ENCODE data around the gene ARHGDIG.
"Not testable (repeated sequence)": the region's sequence is repeated elsewhere in the genome, so short reads cannot be mapped to it uniquely, and the experiment has no call there.

The ARHGDIG gene

GRCh38 chr16:245105-245504 is 35.3 kb upstream of the ARHGDIG start:
- no peak overlapping the region for H3K27ac ChIP-seq
- TF ChIP-seq CTCF (IDR thresholded peaks at IDR 0.05) (no peak), ZFX (IDR thresholded peaks at IDR 0.05; ENCODE audit: borderline replicate concordance) (no peak)

- H3K27ac ChIP-seq, result no peak overlapping the region
- TF ChIP-seq ZFX (IDR thresholded peaks at IDR 0.05; ENCODE audit: borderline replicate concordance), result no peak
- no peak for TF ChIP-seq CTCF (IDR thresholded peaks at IDR 0.05)
Measured at GRCh38 chr16:247027-247426, 33.4 kb upstream of the ARHGDIG start.

GRCh38 chr16:249431-249830 is 31.0 kb upstream of the ARHGDIG start:
- TF ChIP-seq ZFX (IDR thresholded peaks at IDR 0.05; ENCODE audit: borderline replicate concordance), result no peak
- no peak for TF ChIP-seq CTCF (IDR thresholded peaks at IDR 0.05)
- H3K27ac ChIP-seq, result no peak overlapping the region

GRCh38 chr16:252366-253337 is 27.7 kb upstream of the ARHGDIG start:
- no peak for TF ChIP-seq ZFX (IDR thresholded peaks at IDR 0.05; ENCODE audit: borderline replicate concordance)
- TF ChIP-seq CTCF (IDR thresholded peaks at IDR 0.05), result no peak
- H3K27ac ChIP-seq, result no peak overlapping the region

GRCh38 chr16:253833-254232 is 26.6 kb upstream of the ARHGDIG start:
- H3K27ac ChIP-seq, result no peak overlapping the region
- TF ChIP-seq CTCF (IDR thresholded peaks at IDR 0.05), result no peak
- TF ChIP-seq ZFX (IDR thresholded peaks at IDR 0.05; ENCODE audit: borderline replicate concordance), result no peak

GRCh38 chr16:254461-254860 is 25.9 kb upstream of the ARHGDIG start:
- no peak for TF ChIP-seq ZFX (IDR thresholded peaks at IDR 0.05; ENCODE audit: borderline replicate concordance)
- TF ChIP-seq CTCF (IDR thresholded peaks at IDR 0.05), result no peak
- H3K27ac ChIP-seq, result no peak overlapping the region

- TF ChIP-seq CTCF (IDR thresholded peaks at IDR 0.05), result no peak
- no peak for TF ChIP-seq ZFX (IDR thresholded peaks at IDR 0.05; ENCODE audit: borderline replicate concordance)
- H3K27ac ChIP-seq, result no peak overlapping the region
Measured at GRCh38 chr16:255183-255582, 25.2 kb upstream of the ARHGDIG start.

- H3K27ac ChIP-seq, result not testable (repeated sequence)
Measured at GRCh38 chr16:258091-258490, 22.3 kb upstream of the ARHGDIG start.

All from 22Rv1 (cell line).